ENCODE results near the gene BCAS4.
"Not testable (repeated sequence)": the region's sequence is repeated elsewhere in the genome, so short reads cannot be mapped to it uniquely, and the experiment has no call there.

The BCAS4 gene

DNA sequence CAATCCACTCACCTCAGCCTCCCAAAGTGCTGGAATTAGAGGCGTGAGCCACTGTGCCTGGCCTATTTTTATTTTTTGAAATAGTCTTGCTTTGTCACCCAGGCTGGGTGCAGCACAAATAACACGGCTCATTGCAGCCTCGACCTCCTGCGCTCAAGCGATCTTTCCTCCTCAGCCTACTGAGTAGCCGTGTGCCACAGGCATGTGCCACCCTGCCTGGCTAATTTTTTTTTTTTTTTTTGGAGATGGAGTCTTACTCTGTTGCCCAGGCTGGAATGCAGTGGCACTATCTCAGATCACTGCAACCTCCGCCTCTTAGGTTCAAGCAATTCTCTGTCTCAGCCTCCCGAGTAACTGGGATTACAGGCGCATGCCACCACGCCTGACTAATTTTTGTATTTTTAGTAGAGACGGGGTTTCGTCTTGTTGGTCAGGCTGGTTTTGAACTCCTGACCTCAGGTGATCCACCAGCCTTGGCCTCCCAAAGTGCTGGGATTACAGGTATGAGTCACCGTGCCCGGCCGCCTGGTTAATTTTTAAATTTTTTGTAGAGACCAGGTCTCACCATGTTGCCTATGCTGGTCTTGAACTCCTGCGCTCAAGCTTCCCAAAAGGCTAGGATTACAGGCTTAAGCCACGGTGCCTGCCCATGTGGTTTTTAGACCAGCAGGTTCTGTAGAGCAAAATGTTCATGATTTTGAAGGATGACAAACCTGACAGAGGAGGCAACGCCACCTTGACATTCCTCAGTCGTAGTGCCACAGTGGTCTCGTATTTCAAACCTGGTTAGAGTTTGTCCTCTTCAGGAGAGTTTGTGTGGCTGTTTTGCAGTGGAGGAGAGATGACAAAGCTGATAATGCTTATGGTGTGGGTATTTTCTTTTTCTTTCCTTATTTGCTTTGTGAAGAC, 31.1 kb upstream of the BCAS4 start:
- H3K4me1 Mint-ChIP-seq; DNase-seq (ENCODE audit: low spot score in 2 of 2); H3K9me3 Mint-ChIP-seq; ATAC-seq (ENCODE audit: low read depth); H3K36me3 Mint-ChIP-seq; H3K4me3 Mint-ChIP-seq; H3K27ac Mint-ChIP-seq; H3K27me3 Mint-ChIP-seq: not testable (repeated sequence)

DNA sequence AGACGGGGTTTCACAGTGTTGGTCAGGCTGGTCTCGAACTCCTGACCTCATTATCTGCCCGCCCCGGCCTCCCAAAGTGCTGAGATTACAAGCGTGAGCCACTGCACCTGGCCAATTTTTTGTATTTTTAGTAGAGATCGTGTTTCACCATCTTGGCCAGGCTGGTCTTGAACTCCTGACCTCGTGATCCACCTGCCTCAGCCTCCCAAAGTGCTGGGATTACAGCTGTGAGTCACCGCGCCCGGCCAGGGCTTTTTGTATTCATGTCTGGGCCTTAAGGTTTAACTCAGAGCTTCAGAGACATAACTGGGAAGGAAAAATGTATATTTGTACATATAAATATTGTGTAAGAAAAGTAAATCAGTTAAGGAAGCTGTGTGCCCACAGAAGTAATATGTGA, 29.6 kb upstream of the BCAS4 start:
- not testable (repeated sequence) for H3K9me3 Mint-ChIP-seq; H3K4me3 Mint-ChIP-seq; H3K27me3 Mint-ChIP-seq; ATAC-seq (ENCODE audit: low read depth); H3K4me1 Mint-ChIP-seq; H3K27ac Mint-ChIP-seq; H3K36me3 Mint-ChIP-seq; DNase-seq (ENCODE audit: low spot score in 2 of 2)

DNA sequence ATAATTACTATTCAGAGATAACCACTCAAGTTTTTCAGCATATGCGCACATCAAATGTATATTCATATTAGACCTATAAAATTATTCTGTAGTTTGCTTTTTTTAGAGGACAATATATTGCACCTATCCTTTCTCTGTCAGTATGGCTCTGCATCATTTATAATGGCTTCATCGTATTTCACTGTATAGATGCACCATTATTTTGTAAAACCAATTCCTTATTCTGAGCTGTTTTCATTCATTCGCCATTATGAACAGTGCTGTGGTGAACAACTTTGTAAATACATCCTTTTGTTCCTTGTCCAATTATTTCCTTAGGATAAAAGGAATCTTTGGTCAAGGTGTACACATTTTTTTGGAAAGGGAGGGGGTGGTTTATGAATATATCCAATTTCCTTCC, 29.2 kb upstream of the BCAS4 start:
- H3K4me3 Mint-ChIP-seq: no peak overlapping the region
- H3K27ac Mint-ChIP-seq: no peak overlapping the region

DNA sequence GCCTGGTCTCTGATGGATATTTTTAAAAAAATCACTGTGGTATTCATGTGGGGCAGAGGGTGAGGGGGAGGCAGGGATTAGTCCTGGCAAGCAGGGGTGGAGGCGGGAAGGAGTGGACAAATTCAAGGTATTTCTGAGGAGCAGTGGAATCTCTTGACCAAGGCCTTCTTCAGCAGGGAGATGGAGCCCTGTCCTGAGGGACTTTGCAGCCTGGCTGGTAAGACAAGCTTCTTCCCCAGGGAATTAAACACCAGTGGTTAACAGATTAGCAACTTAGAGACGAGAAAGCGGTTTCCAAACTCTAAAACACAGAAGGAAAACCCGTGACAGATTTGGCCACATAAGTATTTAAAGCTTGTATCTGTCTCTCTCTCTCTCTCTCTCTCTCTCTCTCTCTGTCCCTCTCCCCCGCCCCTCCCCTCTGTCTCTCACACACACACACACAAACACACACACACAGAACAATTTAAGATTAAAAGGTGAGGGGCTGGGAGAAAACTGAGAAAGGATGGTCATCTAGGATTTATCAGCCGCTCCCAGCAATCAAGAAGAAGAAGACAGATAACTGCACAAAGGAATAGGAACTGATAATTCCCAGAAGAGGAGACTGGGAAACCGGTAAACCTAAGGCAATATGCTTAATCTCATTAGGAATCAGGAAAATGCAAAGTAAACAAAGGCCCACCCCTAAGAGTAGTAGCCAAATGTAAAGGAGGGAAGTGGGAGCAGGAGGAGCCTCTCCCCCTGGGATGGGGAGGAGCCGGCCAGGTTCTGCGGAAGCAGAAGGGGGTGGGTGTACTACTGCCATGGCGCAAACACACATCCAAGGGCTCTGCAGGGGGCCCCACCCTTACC, 27.7 kb upstream of the BCAS4 start:
- peaks cover 11% of the 10 kb centered on the region for H3K27me3 Mint-ChIP-seq

More for the DNA sequence above, 29.2 kb upstream of the BCAS4 start:
- DNase-seq (ENCODE audit: low spot score in 2 of 2) (no peak), ATAC-seq (ENCODE audit: low read depth) (no peak)
- H3K9me3 Mint-ChIP-seq: no peaks in the 10 kb centered on the region
- no peaks in the 10 kb centered on the region for H3K36me3 Mint-ChIP-seq
- peaks cover 2% of the 10 kb centered on the region for H3K4me1 Mint-ChIP-seq
- H3K27me3 Mint-ChIP-seq: peaks cover 8% of the 10 kb centered on the region

DNA sequence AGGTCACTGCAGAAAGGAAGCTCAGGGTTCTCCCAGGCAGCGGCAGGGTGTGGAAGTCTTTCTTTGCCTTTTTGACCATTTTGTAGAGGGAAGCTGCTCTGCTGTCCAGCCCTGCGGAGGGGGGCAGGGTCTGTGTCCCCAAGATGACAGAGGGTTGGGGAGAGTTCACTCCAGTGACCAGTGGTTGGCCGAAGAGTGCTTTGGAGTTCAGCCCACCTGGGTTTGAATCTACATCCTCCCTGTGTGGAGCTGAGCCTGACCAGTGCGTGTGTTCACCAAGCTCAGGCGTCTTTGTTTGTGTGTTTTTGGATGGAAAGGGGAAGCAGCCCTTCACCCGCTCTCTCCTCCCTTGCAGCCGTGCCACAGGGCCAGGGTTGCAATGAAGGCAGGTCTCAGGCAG, 25.9 kb upstream of the BCAS4 start:
- not testable (repeated sequence) for DNase-seq (ENCODE audit: low spot score in 2 of 2); H3K9me3 Mint-ChIP-seq; H3K4me3 Mint-ChIP-seq; H3K36me3 Mint-ChIP-seq; ATAC-seq (ENCODE audit: low read depth); H3K4me1 Mint-ChIP-seq; H3K27ac Mint-ChIP-seq
- H3K27me3 Mint-ChIP-seq: peaks cover 11% of the 10 kb centered on the region

More for the DNA sequence above, 27.7 kb upstream of the BCAS4 start:
- not testable (repeated sequence) for H3K4me3 Mint-ChIP-seq; H3K36me3 Mint-ChIP-seq; ATAC-seq (ENCODE audit: low read depth); DNase-seq (ENCODE audit: low spot score in 2 of 2); H3K27ac Mint-ChIP-seq; H3K4me1 Mint-ChIP-seq; H3K9me3 Mint-ChIP-seq

DNA sequence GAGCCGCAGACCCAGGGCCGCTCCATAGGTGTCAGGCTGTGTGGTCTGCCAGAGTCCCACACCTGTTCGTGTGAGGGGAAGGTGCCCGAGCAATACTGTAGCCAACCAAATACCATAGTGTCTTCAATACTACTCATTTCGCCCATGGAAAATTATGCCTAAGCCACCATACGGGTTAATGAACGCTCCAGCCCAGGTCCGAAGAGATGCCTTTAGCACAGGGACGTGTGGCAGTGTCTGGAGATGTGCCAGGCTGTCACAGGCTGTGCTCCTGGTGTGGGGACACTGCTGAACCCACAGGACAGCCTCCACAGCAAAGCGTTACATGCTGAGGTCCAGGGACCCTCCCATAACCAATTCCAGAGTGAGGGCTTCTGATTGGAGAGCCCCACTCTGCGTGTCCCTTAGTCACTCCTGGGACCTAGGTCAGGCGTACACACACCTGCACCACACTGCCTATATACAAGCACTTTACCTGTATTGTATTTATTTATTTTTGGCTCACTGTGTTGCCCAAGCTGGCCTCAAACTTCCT, 25.2 kb upstream of the BCAS4 start:
- H3K36me3 Mint-ChIP-seq; H3K9me3 Mint-ChIP-seq; H3K27me3 Mint-ChIP-seq; H3K4me3 Mint-ChIP-seq; H3K4me1 Mint-ChIP-seq; ATAC-seq (ENCODE audit: low read depth); H3K27ac Mint-ChIP-seq; DNase-seq (ENCODE audit: low spot score in 2 of 2): not testable (repeated sequence)

DNA sequence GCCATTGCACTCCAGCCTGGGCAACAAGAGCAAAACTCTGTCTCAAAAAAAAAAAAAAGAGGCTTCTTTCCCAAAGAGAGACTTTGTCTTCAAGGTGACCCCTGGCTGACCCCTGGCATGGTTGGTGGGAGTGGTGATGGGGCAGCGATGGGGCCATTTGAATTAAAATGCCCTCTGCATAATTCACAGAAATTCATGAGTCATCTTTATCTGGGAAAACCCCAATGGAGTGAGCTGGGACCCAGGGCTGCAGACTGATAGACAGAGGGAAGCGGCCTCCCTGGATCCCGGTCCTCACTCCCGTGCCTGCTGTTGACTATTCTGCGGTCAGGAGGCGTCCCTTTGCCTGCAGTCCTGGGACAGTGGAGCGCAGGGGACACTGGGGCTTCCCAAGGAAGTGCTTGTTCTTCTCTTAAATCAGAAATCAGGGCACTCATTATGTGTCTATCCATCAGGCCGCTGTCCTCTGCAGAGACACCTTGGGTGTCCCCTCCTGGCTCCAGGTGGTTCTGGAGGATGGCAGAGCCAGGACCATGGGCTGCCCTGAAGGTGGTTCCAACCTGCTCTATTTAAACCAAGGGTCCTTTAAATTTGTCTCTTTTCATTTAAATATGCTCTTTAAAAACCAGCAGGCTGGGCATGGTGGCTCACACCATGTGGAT, 23.3 kb upstream of the BCAS4 start:
- not testable (repeated sequence) for H3K4me1 Mint-ChIP-seq; DNase-seq (ENCODE audit: low spot score in 2 of 2); H3K36me3 Mint-ChIP-seq; ATAC-seq (ENCODE audit: low read depth); H3K27ac Mint-ChIP-seq; H3K27me3 Mint-ChIP-seq; H3K9me3 Mint-ChIP-seq; H3K4me3 Mint-ChIP-seq

DNA sequence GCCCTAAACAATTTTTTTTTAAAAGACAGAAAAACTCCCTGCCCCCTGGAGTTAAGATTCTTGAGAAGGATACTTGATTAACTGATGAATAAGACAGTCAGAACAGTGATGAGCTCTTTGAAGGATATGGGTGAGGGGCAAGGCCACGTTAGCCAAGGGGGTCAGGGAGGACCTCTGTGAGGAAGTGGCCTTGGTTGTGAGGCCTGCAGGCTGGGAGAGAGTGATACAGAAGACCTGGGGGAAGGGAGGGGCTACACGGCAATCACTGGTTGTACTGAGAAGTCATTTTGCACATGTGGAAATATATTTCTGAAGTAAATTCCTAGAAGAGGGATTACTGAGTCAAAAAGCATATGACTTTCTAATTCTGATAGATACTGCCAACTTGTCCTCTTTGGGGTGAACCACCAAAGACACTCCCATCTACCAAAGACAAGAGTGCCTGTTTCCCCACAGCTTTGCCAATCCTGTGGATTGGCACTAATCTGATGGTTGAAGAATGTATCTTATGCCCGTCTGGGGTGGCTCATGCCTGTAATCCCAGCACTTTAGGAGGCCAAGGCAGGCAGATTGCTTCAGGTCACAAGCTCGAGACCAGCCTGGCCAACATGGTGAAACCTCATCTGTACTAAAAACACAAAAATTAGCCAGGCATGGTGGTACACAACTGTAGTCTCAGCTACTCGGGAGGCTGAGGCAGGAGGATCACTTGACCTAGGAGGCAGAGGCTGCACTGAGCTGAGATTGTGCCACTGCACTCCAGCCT, 22.3 kb upstream of the BCAS4 start:
- Mint-ChIP-seq H3K4me1 (no peaks in the 10 kb centered on the region), H3K9me3 (no peaks in the 10 kb centered on the region), H3K36me3 (no peaks in the 10 kb centered on the region), H3K4me3 (no peak overlapping the region), H3K27me3 (peaks cover 6% of the 10 kb centered on the region), H3K27ac (no peak overlapping the region)
- ATAC-seq (ENCODE audit: low read depth): no peak
- no peak for DNase-seq (ENCODE audit: low spot score in 2 of 2)

DNA sequence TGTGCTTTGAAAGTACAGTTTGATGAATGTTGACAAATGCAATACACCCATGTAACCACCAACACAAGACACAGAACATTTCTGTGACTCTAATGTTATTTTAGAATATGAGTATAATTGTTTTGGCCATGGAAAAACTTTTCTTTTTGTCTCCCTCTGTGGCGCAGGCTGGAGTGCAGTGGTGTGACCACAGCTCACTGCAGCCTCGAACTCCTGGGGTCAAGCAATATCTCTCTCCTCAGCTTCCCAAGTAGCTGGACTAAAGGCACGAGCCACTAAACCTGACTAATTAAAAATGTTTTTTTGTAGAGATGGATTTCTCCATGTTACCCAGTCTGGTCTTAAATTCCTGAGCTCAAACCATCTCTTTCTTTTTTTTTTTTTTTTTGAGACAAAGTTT, 20.3 kb upstream of the BCAS4 start:
- no peaks in the 10 kb centered on the region for H3K4me1 Mint-ChIP-seq
- H3K27me3 Mint-ChIP-seq: peaks cover 3% of the 10 kb centered on the region
- H3K4me3 Mint-ChIP-seq: no peak overlapping the region
- no peaks in the 10 kb centered on the region for H3K36me3 Mint-ChIP-seq
- DNase-seq (ENCODE audit: low spot score in 2 of 2): no peak
- no peak overlapping the region for H3K27ac Mint-ChIP-seq
- ATAC-seq (ENCODE audit: low read depth): no peak
- H3K9me3 Mint-ChIP-seq: no peaks in the 10 kb centered on the region

DNA sequence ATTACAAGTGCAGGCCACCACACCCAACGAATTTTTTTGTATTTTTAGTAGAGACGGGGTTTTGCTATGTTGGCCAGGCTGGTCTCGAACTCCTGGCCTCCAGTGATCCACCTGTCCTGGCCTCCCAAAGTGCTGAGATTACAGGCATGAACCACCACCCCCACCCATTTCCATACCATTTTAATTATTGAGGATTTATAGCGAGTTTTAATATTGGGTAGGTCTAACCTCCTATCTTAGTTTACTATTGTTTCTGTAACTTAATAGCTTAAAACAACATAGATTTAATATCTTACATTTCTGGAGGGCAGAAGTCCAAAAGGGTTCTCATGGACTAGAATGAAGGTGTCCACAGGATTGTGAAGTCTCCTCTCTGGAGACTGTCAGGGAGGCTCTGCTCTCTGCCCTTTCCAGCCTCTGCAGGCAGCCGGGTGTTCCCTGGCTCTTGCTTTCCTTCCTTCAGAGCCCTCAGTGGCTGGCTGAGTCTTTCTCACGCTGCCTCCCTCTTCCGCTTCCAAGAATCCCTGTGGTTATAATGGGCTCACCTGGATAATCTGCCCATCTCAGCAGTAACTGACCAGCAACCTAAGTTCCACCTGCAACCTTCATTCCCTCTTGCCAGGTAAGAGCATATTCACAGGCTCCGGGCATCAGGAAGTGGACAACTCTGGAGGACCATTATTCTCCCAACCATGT, 18.6 kb upstream of the BCAS4 start:
- Mint-ChIP-seq H3K27me3 (peaks cover 4% of the 10 kb centered on the region), H3K9me3 (no peaks in the 10 kb centered on the region), H3K27ac (no peak overlapping the region)

DNA sequence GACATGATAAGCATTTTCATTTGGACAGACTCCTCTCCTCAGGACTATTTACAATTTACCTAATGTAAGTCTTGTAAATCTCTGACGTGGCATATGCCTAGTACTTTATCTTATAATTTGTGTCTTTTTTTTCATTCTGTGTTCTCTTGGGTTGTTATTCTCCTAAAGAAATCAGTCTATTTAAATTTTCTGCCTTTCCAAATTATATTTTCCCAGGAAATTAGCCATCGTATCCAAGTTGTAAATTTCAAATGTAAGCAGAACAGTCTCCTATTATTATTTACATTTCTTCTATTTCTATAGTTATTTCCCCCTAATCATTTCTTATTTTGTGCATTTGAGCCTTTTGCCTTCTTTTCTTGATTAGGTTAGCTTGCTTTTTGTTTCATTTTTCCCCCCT, 17.5 kb upstream of the BCAS4 start:
- DNase-seq (ENCODE audit: low spot score in 2 of 2) (no peak), ATAC-seq (ENCODE audit: low read depth) (no peak)
- Mint-ChIP-seq H3K36me3 (no peaks in the 10 kb centered on the region), H3K27ac (no peak overlapping the region), H3K27me3 (peaks cover 6% of the 10 kb centered on the region), H3K9me3 (no peaks in the 10 kb centered on the region), H3K4me3 (no peak overlapping the region), H3K4me1 (no peaks in the 10 kb centered on the region)

More for the DNA sequence above, 18.6 kb upstream of the BCAS4 start:
- Mint-ChIP-seq H3K36me3 (no peaks in the 10 kb centered on the region), H3K4me3 (no peak overlapping the region), H3K4me1 (no peaks in the 10 kb centered on the region)
- DNase-seq (ENCODE audit: low spot score in 2 of 2) (no peak), ATAC-seq (ENCODE audit: low read depth) (no peak)

DNA sequence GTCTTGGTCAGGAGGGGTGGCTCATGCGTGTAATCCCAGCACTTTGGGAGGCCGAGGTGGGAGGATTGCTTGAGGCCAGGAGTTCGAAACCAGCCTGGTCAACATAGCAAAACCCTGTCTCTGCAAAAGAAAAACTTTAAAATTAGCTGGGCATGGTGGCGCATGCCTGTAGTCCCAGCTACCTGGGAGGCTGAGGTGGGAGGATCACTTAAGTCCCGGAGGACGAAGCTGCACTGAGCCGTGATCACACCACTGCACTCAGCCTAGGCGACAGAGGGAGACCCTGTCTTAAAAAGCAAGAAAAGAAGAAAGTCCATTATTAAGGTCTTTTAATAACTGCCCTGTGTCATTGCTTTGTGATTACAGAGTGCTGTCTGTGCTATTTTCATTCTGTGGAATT, 15.9 kb upstream of the BCAS4 start:
- ATAC-seq (ENCODE audit: low read depth); H3K27ac Mint-ChIP-seq; H3K4me1 Mint-ChIP-seq; DNase-seq (ENCODE audit: low spot score in 2 of 2); H3K9me3 Mint-ChIP-seq; H3K4me3 Mint-ChIP-seq; H3K27me3 Mint-ChIP-seq; H3K36me3 Mint-ChIP-seq: not testable (repeated sequence)

DNA sequence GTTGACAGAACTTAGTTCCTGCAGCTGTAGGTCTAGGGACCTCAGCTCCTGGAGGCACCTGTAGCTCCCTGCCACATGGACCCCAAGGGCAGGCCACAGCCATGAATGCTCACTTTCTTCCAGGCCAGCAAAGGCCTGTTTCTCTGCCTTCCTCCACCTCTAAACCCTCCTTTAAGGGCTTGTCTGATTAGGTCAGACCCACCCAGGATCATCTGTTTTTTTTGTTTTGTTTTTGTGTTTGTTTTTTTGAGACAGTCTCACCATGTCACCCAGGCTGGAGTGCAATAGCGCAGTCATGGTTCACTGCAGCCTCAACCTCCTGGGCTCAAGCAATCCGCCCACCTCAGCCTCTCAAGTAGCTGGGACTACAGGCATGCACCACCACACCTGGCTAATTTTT, 11.5 kb upstream of the BCAS4 start:
- Mint-ChIP-seq H3K36me3 (no peaks in the 10 kb centered on the region), H3K9me3 (no peaks in the 10 kb centered on the region), H3K4me1 (no peaks in the 10 kb centered on the region), H3K27ac (no peak overlapping the region), H3K27me3 (peaks cover 7% of the 10 kb centered on the region), H3K4me3 (no peak overlapping the region)
- DNase-seq (ENCODE audit: low spot score in 2 of 2): no peak
- ATAC-seq (ENCODE audit: low read depth): no peak
